ENCODE results near the gene GREB1L.

Gene GREB1L

GRCh38 chr18:21293479-21293878 lies 51.4 kb downstream of the GREB1L start:
- no peaks in the 10 kb centered on the region for H3K79me1 ChIP-seq (ENCODE audit: low read length)
- no peak overlapping the region for H3K27ac ChIP-seq (ENCODE audit: low read depth, low read length)
- H3K9me3 ChIP-seq (ENCODE audit: insufficient read depth, low read depth, low read length): no peaks in the 10 kb centered on the region
- WGBS (ENCODE audit: extremely low coverage, insufficient coverage, insufficient read length): no CpG with 5 or more reads among the region's 3 CpGs
- no peak overlapping the region for H3K4ac ChIP-seq (ENCODE audit: low read depth, low read length)
- no peak overlapping the region for H3K23ac ChIP-seq (ENCODE audit: low read length)
- no peak overlapping the region for H2BK12ac ChIP-seq (ENCODE audit: low read length)
- H3K4me2 ChIP-seq (ENCODE audit: low read length): no peak overlapping the region
- peaks cover 0 to 2% of the 10 kb centered on the region in 2 experiments for H3K36me3 ChIP-seq (ENCODE audit: control insufficient read depth in 1 of 2, insufficient read depth in 2 of 2, low read length in 2 of 2)
- peaks cover 4 to 7% of the 10 kb centered on the region in 2 experiments for H3K4me1 ChIP-seq (ENCODE audit: control insufficient read depth in 1 of 2, insufficient read depth in 2 of 2, low read length in 2 of 2)
- H4K12ac ChIP-seq (ENCODE audit: low read depth, low read length): no peak overlapping the region
- H3K14ac ChIP-seq (ENCODE audit: low read length): no peak overlapping the region
- no peaks in the 10 kb centered on the region for H3K27me3 ChIP-seq (ENCODE audit: insufficient read depth, low read length)
- DNase-seq: no peak
- H3K79me2 ChIP-seq (ENCODE audit: control insufficient read depth, insufficient read depth, low read length, poor library complexity): no peaks in the 10 kb centered on the region
- no peak overlapping the region for H3K9ac ChIP-seq (ENCODE audit: low read length)
- no peak overlapping the region for H4K91ac ChIP-seq (ENCODE audit: low read depth, low read length)
- no peak overlapping the region for H3K4me3 ChIP-seq (ENCODE audit: low read depth, low read length)
- H2BK5ac ChIP-seq (ENCODE audit: low read depth, low read length, poor library complexity): no peak overlapping the region
- H3K18ac ChIP-seq (ENCODE audit: low read length): no peak overlapping the region
- no peak overlapping the region for H2AFZ ChIP-seq (ENCODE audit: insufficient read depth, low read length, poor library complexity)
- no peak overlapping the region for H2BK120ac ChIP-seq (ENCODE audit: insufficient read depth, low read length, poor library complexity)
- H2AK5ac ChIP-seq (ENCODE audit: low read length): no peak overlapping the region
- H4K8ac ChIP-seq (ENCODE audit: low read depth, low read length): no peak overlapping the region

DNA sequence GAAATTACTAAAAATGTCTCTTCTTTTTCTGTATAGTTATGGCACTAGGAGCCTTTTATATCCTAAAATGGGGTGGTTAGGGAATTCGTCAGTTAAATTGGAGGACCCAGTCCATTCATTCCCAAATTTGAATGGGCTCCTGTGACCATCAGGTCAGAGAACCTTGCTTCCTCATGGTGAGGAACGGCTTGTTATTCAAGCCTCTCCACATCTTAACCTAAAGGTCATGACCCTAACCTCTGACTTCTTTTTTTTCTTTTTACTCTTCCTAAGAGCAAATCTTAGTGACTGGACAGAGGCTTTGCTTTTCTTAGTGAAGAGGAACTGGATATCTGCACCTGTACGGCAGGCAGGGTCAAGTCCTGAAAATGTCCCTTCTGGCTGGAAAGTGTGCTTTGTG lies 53.1 kb downstream of the GREB1L start:
- Histone ChIP-seq H3K4me2 (ENCODE audit: low read length) (no peak overlapping the region), H4K8ac (ENCODE audit: low read depth, low read length) (no peak overlapping the region), H3K4me1 (ENCODE audit: control insufficient read depth in 1 of 2, insufficient read depth in 2 of 2, low read length in 2 of 2) (peaks cover 4 to 7% of the 10 kb centered on the region in 2 experiments), H3K79me2 (ENCODE audit: control insufficient read depth, insufficient read depth, low read length, poor library complexity) (no peaks in the 10 kb centered on the region), H3K36me3 (ENCODE audit: control insufficient read depth in 1 of 2, insufficient read depth in 2 of 2, low read length in 2 of 2) (peaks cover 0 to 2% of the 10 kb centered on the region in 2 experiments), H3K9ac (ENCODE audit: low read length) (no peak overlapping the region), H2AK5ac (ENCODE audit: low read length) (no peak overlapping the region), H3K27ac (ENCODE audit: low read depth, low read length) (no peak overlapping the region), H2BK120ac (ENCODE audit: insufficient read depth, low read length, poor library complexity) (no peak overlapping the region), H3K14ac (ENCODE audit: low read length) (no peak overlapping the region), H4K12ac (ENCODE audit: low read depth, low read length) (no peak overlapping the region), H3K27me3 (ENCODE audit: insufficient read depth, low read length) (no peaks in the 10 kb centered on the region), H2AFZ (ENCODE audit: insufficient read depth, low read length, poor library complexity) (no peak overlapping the region), H3K4ac (ENCODE audit: low read depth, low read length) (no peak overlapping the region), H2BK12ac (ENCODE audit: low read length) (no peak overlapping the region), H3K9me3 (ENCODE audit: insufficient read depth, low read depth, low read length) (no peaks in the 10 kb centered on the region), H3K79me1 (ENCODE audit: low read length) (no peaks in the 10 kb centered on the region), H2BK5ac (ENCODE audit: low read depth, low read length, poor library complexity) (no peak overlapping the region), H3K4me3 (ENCODE audit: low read depth, low read length) (no peak overlapping the region), H4K91ac (ENCODE audit: low read depth, low read length) (no peak overlapping the region), H3K18ac (ENCODE audit: low read length) (no peak overlapping the region), H3K23ac (ENCODE audit: low read length) (no peak overlapping the region)
- no peak for DNase-seq
- WGBS (ENCODE audit: extremely low coverage, insufficient coverage, insufficient read length): no CpG with 5 or more reads among the region's 3 CpGs

DNA sequence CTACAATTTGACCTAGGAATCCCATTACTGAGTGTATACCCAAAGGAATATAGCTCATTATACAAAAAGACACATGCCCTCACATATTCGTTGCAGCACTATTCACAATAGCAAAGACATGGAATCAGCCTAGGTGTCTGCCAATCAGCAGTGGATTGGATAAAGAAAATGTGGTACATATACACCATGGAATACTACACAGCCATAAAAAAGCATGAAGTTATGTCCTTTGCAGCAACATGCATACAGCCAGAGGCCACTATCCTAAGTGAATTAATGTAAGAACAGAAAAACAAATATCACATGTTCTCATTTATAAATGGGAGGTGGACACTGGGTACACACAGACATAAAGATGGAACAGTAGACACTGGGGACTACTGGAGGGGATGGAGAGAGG lies 54.0 kb downstream of the GREB1L start:
- WGBS (ENCODE audit: extremely low coverage, insufficient coverage, insufficient read length): no CpG with 5 or more reads among the region's 1 CpG
- no peak overlapping the region for H3K23ac ChIP-seq (ENCODE audit: low read length)

DNA sequence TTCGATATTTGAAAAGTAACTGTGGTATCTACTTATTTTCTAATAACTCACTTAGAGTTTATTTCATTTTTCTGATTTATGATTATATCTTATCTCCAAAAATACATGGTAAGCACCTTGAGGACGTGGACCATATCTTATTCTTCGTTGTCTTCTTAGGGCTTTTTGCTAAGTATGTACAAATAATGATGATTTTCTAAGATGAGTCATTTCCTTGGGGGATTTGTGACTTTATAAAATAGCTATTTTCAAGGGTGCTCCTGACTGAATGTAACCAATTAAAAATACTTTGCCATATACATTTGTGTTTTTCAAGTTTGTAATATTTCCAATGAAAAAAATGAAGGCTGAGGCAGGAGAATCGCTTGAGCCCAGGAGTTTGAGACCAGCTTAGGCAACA lies 56.3 kb downstream of the GREB1L start:
- H2AFZ ChIP-seq (ENCODE audit: insufficient read depth, low read length, poor library complexity): no peak overlapping the region
- no CpG with 5 or more reads among the region's 4 CpGs for WGBS (ENCODE audit: extremely low coverage, insufficient coverage, insufficient read length)

More for the DNA sequence above, 54.0 kb downstream of the GREB1L start:
- no peak overlapping the region for H2BK5ac ChIP-seq (ENCODE audit: low read depth, low read length, poor library complexity)
- no peaks in the 10 kb centered on the region for H3K27me3 ChIP-seq (ENCODE audit: insufficient read depth, low read length)
- no peak overlapping the region for H4K8ac ChIP-seq (ENCODE audit: low read depth, low read length)
- no peaks in the 10 kb centered on the region for H3K79me2 ChIP-seq (ENCODE audit: control insufficient read depth, insufficient read depth, low read length, poor library complexity)
- no peak overlapping the region for H3K4ac ChIP-seq (ENCODE audit: low read depth, low read length)
- H3K4me3 ChIP-seq (ENCODE audit: low read depth, low read length): no peak overlapping the region
- no peak overlapping the region for H3K27ac ChIP-seq (ENCODE audit: low read depth, low read length)
- H4K91ac ChIP-seq (ENCODE audit: low read depth, low read length): no peak overlapping the region
- H3K18ac ChIP-seq (ENCODE audit: low read length): no peak overlapping the region
- no peak overlapping the region for H3K9ac ChIP-seq (ENCODE audit: low read length)
- H2BK12ac ChIP-seq (ENCODE audit: low read length): no peak overlapping the region
- H3K4me1 ChIP-seq (ENCODE audit: control insufficient read depth in 1 of 2, insufficient read depth in 2 of 2, low read length in 2 of 2): peaks cover 2 to 4% of the 10 kb centered on the region in 2 experiments
- peaks cover 0 to 2% of the 10 kb centered on the region in 2 experiments for H3K36me3 ChIP-seq (ENCODE audit: control insufficient read depth in 1 of 2, insufficient read depth in 2 of 2, low read length in 2 of 2)
- no peak overlapping the region for H4K12ac ChIP-seq (ENCODE audit: low read depth, low read length)
- H2BK120ac ChIP-seq (ENCODE audit: insufficient read depth, low read length, poor library complexity): no peak overlapping the region
- no peaks in the 10 kb centered on the region for H3K9me3 ChIP-seq (ENCODE audit: insufficient read depth, low read depth, low read length)
- no peak for DNase-seq
- H3K4me2 ChIP-seq (ENCODE audit: low read length): no peak overlapping the region
- no peaks in the 10 kb centered on the region for H3K79me1 ChIP-seq (ENCODE audit: low read length)
- H3K14ac ChIP-seq (ENCODE audit: low read length): no peak overlapping the region
- no peak overlapping the region for H2AFZ ChIP-seq (ENCODE audit: insufficient read depth, low read length, poor library complexity)
- no peak overlapping the region for H2AK5ac ChIP-seq (ENCODE audit: low read length)

More for the DNA sequence above, 56.3 kb downstream of the GREB1L start:
- Histone ChIP-seq H2BK120ac (ENCODE audit: insufficient read depth, low read length, poor library complexity) (no peak overlapping the region), H2BK12ac (ENCODE audit: low read length) (no peak overlapping the region), H3K79me1 (ENCODE audit: low read length) (peaks cover 9% of the 10 kb centered on the region), H3K14ac (ENCODE audit: low read length) (no peak overlapping the region), H2AK5ac (ENCODE audit: low read length) (no peak overlapping the region), H3K27ac (ENCODE audit: low read depth, low read length) (no peak overlapping the region), H3K36me3 (ENCODE audit: control insufficient read depth in 1 of 2, insufficient read depth in 2 of 2, low read length in 2 of 2) (peaks cover 0 to 2% of the 10 kb centered on the region in 2 experiments), H4K8ac (ENCODE audit: low read depth, low read length) (no peak overlapping the region), H3K23ac (ENCODE audit: low read length) (no peak overlapping the region), H3K4ac (ENCODE audit: low read depth, low read length) (no peak overlapping the region), H3K4me2 (ENCODE audit: low read length) (no peak overlapping the region), H3K79me2 (ENCODE audit: control insufficient read depth, insufficient read depth, low read length, poor library complexity) (no peaks in the 10 kb centered on the region), H3K18ac (ENCODE audit: low read length) (no peak overlapping the region), H2BK5ac (ENCODE audit: low read depth, low read length, poor library complexity) (no peak overlapping the region), H3K27me3 (ENCODE audit: insufficient read depth, low read length) (no peaks in the 10 kb centered on the region), H3K9me3 (ENCODE audit: insufficient read depth, low read depth, low read length) (no peaks in the 10 kb centered on the region), H4K91ac (ENCODE audit: low read depth, low read length) (no peak overlapping the region), H3K9ac (ENCODE audit: low read length) (no peak overlapping the region), H3K4me3 (ENCODE audit: low read depth, low read length) (no peak overlapping the region), H4K12ac (ENCODE audit: low read depth, low read length) (no peak overlapping the region), H3K4me1 (ENCODE audit: control insufficient read depth in 1 of 2, insufficient read depth in 2 of 2, low read length in 2 of 2) (peaks cover 5 to 7% of the 10 kb centered on the region in 2 experiments)
- DNase-seq: no peak

Measured in trophoblast cell (in vitro differentiated cells and primary cell).